ENCODE data around the gene KLHL6.

The KLHL6 gene

GRCh38 chr3:183564046-183564445 is 8.5 kb upstream of the KLHL6 start:
- DNase-seq = no peak

- DNase-seq = no peak
Measured at GRCh38 chr3:183563536-183563874, 8.0 kb upstream of the KLHL6 start.

GRCh38 chr3:183560607-183561006 is 5.1 kb upstream of the KLHL6 start:
- DNase-seq = no peak

GRCh38 chr3:183558495-183558894 is 3.0 kb upstream of the KLHL6 start:
- no peak for DNase-seq

- DNase-seq = no peak
Measured at GRCh38 chr3:183556722-183557121, 1.2 kb upstream of the KLHL6 start.

GRCh38 chr3:183554377-183554776 is 1.1 kb downstream of the KLHL6 start:
- DNase-seq = no peak

- no peak for DNase-seq
Measured at GRCh38 chr3:183553334-183554026, 2.0 kb downstream of the KLHL6 start.

GRCh38 chr3:183551930-183552329 is 3.6 kb downstream of the KLHL6 start:
- DNase-seq = no peak

- no peak for DNase-seq
Measured at GRCh38 chr3:183548262-183548769, 7.2 kb downstream of the KLHL6 start.

GRCh38 chr3:183546625-183547024 is 8.9 kb downstream of the KLHL6 start:
- DNase-seq = no peak

- DNase-seq = no peak
Measured at GRCh38 chr3:183545708-183546107, 9.8 kb downstream of the KLHL6 start.

GRCh38 chr3:183542355-183542754 is 13.2 kb downstream of the KLHL6 start:
- no peak for DNase-seq

- DNase-seq = peak; percentile 36
Measured at GRCh38 chr3:183541738-183542137, 13.8 kb downstream of the KLHL6 start.

- no peak for DNase-seq
Measured at GRCh38 chr3:183541235-183541655, 14.3 kb downstream of the KLHL6 start.

GRCh38 chr3:183540501-183541234 is 14.8 kb downstream of the KLHL6 start:
- peak; percentile 44 for DNase-seq

- no peak for DNase-seq
Measured at GRCh38 chr3:183539811-183540210, 15.7 kb downstream of the KLHL6 start.

GRCh38 chr3:183538486-183538885 is 17.0 kb downstream of the KLHL6 start:
- DNase-seq = no peak

- peak; percentile 79 for DNase-seq
Measured at GRCh38 chr3:183537295-183537730, 18.2 kb downstream of the KLHL6 start.

- peak; percentile 46 for DNase-seq
Measured at GRCh38 chr3:183536238-183536880, 19.1 kb downstream of the KLHL6 start.

- DNase-seq = no peak
Measured at GRCh38 chr3:183534249-183534648, 21.3 kb downstream of the KLHL6 start.

GRCh38 chr3:183533412-183534132 is 21.9 kb downstream of the KLHL6 start:
- DNase-seq = no peak

- DNase-seq = no peak
Measured at GRCh38 chr3:183532620-183533411, 22.7 kb downstream of the KLHL6 start.
